GM23338 (cell line): ENCODE data around the gene TCF12.

Source experiments
- CTCF ChIP-seq, 2 experiments: fragments of 200-600 bp in 1 of 2; sonication (generic) in 1 of 2; conservative IDR thresholded peaks; 2 replicates each; pipeline versions ENCODE4 v1.5.1 to v1.6.1; 2016 to 2017; ENCODE audit warnings: antibody characterized with exemption in 2 of 2, low read depth in 2 of 2, mild to moderate bottlenecking in 2 of 2, moderate library complexity in 1 of 2
- JUNB ChIP-seq: IDR thresholded peaks from one replicate; pipeline ENCODE4 v1.6.1; 2016; ENCODE audit warnings: antibody characterized with exemption; ENCODE audit not compliant: unreplicated experiment
- ZNF462 ChIP-seq: fragments of 250-450 bp; sonication (Bioruptor Pico); IDR thresholded peaks from 2 replicates; pipeline ENCODE4 v1.5.0; 2020; ENCODE audit warnings: mild to moderate bottlenecking, moderate library complexity

- no peak for TF ChIP-seq ZNF462 (CRISPR knock-in tag)
- TF ChIP-seq CTCF (conservative IDR thresholded peaks at IDR 0.05; ENCODE audit: low read depth in 2 of 2) = no peak
- no peak for TF ChIP-seq JUNB
Measured at GRCh38 chr15:57045741-57046382, 127.4 kb downstream of the TCF12 start.
